HG03039 (cell line): ENCODE data around the gene SH2D3A.

Experiments
- ATAC-seq: cut with Tn5 transposase; IDR thresholded peaks from one replicate; pipeline ENCODE4 v1.9.1; 2021; ENCODE audit warnings: mild to moderate bottlenecking, moderate library complexity; ENCODE audit not compliant: unreplicated experiment

Gene SH2D3A

DNA sequence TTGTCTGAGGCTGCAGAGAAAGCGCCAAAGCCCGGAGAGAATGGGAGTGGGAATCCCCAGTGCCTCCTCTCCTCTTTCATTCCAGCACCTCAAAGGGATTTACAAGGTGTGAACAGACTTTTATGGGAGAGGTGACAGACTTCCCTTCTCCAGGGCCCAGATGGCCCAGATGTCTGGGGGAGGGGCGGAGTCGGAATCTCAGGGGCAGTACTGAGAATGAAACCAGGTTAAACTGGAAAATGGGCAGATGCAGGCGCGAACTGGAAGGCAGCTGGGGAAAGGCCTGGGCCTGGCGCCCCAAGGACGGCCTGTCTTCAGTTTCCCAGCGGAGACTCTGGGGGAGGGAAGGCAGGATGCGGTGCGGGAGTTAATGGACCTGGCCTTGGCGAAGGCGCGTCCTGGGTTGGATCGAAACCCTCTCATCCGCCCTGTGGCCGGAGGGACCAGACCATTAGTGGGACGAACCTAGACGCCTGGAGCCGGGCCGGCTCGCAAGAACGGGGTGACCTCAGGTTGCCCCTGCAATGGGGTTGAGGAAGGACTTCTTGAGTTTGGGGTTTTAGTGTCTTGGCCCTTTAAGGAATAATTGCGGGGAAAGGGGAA, 28.3 kb downstream of the SH2D3A start:
- no peak for ATAC-seq

DNA sequence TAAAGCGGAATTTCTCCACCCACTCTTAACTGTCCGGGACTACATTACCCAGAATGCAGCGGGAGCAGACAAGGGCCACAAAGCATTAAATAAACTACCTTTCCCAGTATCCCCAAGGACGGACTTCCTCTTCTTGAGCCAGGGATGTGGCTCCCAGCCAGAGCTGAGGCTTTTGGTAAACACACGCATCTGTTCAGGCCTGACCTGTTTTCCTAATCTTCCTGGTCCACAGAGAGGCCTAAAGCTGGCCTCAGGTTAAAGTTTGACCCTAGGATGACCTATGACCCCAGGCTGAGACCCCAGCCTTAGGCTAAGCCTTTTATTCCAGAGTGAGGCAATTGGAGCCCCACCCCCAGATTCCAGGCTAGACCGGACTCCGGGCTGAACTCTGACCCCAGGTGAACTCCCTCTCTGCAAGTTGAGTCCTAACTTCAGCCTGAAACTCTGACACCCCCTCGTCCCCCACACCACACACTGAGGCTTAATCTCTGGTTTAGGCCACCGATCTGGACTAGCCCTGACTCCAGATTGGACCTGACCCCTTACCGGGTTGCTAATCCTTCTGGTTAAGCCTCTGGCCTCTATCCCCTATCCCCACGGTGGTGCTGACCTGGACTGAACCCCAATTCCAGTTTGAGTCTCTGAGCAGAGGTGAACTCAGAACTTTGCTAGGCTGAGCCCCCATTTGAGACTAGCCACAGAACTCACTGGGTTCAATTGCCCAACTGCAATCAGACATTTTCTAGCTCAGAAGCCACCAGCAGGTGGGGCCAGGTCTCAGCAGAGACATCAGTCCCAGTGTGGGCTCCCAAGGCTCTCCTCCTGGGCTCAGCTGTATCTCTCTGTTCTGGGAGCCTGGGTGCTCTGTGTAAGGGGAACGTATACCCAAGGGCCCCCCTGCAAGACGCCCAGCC, 29.1 kb downstream of the SH2D3A start:
- ATAC-seq: no peak

DNA sequence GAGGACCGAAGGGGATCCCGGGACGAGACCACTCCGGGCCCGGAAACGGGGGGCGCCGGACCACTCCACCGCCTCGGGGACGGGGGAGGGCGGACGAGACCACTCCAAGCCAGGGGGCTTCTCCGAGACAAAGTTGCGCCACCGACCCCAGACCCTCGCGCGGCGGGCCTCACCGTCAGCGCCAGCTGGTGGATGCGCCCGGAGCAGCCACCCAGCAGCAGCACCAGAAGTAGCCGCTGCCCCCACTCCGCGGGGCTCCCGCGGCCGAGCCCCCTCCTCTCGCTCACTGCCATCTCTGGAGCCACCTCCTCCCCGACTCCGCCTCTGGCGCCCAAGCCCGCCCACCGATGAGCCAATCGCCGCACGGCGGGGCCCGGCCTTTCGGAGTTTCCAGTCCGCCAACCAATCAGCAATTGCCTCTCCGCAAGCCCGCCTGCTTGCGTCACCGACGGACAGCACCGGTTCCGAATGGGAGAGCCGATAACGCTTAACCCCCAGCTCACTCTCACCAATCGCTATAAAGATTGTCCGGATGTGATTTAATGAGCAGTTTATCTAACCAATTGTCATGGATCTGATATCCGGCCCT, 29.9 kb downstream of the SH2D3A start, which contains the start of gene GPR108:
TSS of gene GPR108 (minus strand) at position 297 of the 589 bp plus-strand sequence. CDS start at position 293, 4 bp downstream.
- peak; percentile 60 for ATAC-seq

DNA sequence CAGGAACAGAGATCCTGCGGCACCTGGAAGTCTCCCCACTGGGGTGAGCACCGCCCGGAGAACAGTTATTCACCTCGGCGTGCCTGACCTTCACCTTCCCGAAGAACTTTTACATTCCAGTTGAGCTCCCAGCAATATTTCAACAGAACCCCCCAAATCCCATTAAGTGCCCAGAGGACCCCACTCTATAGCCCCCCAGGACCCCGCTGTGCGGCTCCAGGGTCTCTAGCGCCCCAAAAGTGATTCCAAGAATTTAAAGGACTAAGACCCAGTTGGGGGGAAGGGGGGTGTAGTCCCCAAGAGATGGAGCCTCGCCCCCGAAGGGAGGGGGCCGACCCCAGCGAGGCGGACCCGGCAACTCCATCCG, 30.3 kb downstream of the SH2D3A start:
- ATAC-seq: no peak

DNA sequence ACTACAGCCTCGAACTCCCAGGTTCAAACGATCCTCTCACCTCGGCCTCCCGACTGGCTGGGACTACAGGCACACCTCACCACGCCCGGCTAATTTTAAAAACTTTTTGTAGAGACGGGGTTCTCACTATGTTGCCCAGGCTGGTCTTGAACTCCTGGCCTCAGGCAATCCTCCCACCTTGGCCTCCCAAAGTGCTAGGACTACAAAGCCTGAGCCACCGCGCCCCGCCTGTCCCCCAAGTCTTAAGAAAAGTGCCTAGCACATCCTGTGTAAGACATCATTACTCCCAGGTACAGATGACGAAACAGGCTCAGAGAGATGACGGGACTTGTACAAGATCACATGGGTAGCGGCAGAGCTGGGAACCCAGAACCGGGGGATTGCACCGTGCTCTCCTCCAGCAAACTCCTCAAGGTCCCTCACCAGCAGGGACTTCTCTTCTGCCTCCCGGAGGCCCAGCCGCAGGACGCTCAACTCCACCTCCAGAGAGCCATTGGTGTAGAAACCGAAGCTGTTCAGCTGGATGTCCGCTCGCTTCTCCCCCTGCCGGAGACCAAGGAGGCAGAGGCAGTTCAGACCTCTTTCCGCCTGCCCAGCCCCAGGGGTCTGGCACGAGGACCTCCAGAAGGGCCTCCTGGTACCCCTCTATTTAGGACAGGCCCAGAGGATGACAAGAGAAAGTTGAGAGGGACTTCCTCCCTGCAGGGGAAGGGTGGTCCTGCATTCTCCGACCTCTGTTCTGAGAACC, 30.9 kb downstream of the SH2D3A start:
- ATAC-seq: no peak

DNA sequence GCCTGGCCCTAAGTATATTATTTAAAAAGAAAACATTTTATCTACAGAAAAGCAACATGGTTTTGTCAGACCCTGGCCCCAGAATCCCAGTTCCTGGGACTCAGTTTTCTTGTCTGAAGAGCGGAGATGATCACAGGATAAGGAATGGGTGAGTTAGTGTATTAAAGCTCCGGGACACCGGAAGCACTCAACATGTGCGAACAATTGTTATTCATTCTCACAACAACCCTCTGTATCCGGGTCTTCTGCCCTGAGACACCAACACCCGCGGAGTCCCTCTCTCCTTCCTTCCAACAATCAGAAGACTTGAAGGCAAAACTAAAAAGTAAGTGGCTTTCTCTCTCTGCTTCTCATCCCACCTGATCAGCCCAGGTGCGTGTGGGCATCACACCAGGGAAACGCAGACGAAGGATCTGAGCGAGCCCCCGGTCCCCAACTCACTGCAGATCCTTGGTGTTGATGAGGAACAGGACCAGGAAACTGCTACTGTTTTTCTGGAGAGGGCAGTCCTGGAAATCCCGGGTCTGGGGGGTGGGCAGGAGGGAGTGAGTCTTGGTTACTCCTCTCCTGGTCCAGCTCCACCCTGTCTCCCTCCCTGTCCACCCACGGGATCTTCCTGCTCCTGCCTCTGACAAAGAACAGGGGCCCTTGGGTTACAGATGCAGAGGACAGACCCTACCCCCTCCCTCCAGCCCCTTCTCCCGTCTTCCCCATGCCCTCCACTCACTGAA, 31.9 kb downstream of the SH2D3A start:
- no peak for ATAC-seq

DNA sequence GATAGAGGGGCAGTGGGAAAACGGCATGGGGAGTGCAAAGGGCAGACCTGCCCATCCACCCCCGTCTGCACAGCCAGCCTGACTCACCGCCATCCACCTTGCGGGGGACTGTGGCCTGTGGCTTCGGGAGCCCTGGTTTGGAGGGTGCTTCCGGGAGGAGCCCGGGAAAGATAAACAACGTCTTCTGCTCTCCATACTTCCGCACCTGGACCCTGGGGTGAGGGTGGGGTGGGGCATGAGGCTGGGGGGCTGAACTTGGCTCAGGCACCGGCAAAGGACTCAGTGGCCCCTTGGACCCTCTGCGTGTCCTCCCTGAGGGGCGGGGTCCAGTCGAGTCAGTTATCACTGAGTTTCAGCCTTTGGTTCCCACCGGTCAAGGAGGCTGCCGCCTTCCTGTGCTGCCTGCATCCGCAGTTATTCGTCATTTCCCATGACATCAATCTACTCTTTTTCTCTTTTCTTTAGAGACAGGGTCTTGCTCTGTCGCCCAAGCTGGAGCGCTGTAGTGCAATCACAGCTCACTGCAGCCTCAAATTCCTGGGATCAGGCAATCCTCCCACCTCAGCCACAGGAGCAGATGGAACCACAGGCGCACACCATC, 33.0 kb downstream of the SH2D3A start:
- ATAC-seq: no peak

DNA sequence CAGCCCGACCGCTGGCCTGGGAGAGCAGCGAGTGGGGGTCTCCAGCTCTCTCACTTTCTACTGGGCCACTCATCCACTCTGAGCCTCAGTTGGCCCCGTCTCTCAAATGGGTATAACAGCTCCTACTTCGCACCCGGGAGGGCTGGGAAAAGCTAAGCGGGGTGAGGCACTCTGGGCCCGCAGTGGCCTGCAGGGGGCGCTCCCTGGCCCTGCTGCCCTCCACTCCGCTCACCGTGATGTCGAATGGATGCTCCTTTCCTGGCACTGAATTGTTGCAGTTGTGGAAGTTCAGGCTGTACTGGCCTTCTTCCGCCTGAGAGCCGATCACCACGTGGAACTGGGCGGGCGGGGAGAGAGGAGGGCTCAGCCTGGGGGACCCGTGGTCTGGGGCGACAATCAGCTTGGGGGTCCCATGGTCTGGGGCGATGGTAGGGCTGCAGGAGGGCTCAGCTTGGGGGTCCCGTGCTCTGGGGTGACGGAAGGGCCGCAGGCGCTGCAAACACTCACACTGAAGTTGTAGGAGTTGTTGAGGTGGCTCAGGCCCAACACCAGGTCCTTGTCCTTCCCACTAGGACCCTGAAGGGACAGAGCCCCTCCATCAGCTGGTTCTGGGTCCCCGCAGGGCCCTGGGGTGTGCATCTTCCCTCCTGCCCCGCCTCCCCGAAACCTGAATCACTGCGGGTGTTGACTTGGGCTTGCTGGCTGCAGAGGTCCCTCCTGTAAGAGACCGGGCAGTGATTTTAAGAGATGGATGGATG, 33.7 kb downstream of the SH2D3A start:
- ATAC-seq: no peak

DNA sequence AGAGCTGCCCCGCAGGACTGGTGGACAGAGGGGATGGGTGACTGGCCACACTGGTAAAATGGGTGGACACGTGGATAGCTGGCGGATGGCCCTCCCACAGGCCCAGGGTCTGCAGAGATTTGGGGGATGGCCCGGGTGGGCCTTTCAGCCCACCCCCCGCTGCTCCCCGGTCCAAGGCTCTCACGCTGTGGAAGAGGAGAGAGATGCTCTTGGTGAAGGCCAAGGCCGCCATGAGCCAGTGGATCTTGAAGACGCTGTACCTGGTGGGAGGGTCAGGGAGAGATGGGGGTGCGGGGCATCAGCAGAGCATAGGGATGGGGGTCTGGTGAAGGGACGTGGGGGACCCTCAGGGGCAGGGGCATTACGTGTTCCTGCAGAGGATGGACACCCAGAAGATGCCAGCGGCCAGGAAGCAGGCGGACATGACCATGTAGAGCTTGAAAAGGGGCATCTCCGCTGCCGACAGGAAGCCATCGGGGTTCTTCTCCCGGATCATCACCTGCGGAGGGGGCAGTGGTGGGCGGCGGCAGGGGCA, 34.4 kb downstream of the SH2D3A start:
- ATAC-seq: no peak

DNA sequence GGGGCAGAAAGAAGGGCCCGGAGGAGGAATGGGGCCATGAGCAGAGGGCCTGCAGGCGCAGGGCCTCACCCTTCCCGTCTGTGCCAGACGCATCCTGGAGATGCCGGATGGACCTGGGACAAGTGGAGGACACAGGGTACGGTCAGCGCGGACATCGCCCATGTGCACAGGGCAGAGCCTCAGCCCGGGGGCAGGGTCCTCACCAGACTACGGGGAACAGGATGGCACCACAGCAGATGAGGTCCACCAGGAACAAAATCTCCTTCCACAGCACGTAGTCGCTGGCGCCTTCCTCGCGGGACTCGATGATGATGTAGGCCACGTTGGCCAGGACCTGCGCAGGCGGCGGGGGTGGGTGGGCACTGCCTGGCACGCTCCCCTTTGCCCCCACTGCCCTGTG, 35.4 kb downstream of the SH2D3A start:
- no peak for ATAC-seq

DNA sequence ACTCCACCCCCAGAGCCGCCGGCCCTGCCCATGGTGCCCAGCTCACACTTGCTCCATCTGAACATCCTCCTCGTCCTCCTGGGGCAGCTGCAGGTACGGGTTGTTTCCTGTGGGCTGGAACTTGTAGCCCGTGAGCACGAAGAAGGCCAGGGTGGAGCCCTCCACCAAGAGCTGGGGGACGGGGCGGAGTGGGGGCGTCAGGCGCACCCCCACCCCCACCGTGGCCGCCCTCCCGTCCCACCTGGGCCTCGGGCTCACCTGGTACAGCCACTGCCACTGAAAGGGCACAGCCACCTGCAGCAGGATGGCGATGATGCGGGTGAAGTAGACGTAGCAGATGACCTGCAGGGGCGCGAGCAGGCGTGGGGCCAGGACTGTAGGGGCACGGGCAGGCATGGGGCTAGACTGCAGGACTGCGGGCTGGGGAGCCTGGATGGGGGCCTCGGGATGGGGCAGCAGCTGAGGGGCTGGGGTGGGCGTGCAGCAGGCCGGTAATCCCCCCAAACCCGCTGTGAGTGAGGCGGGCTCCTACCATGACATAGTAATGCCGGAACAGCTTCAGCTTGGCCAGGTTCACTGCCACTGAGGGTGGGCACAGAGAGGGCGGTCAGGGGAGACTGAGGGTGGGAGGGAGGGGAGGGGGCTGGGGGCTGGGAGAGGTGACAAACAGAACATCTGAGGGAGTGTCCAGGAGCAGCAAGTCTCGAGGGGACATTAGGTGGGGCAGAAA, 36.1 kb downstream of the SH2D3A start:
- ATAC-seq: no peak

DNA sequence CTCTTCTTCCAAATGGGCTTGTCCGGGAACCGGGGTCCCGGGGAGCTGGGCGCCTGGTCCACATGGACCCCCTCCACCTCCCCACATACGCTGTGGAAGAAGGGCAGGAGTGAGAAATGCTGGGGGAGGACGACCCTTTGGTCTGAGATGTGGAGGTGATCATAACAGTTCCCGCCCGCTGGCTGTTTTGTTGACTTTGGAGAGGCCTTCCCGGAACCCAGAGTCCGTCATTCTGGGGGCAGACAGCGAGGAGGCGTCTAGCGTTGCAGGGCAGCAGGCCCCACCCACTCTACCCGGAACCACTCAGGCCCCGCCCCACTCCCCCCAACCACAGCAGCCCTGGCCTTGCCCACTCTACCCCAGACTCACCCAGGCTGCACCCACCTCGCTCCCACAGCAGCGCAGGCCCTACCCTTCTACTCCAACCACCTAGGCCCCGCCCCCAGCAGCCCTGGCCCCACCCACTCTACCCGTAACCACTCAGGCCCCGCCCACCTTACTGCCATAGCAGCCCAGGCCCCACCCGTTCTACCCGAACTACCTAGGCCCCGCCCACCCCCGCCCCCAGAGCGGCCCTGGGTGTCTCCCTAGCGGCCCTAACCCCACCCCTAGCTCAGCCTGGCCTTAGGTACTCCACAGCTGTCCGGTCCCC, 37.0 kb downstream of the SH2D3A start:
- no peak for ATAC-seq

DNA sequence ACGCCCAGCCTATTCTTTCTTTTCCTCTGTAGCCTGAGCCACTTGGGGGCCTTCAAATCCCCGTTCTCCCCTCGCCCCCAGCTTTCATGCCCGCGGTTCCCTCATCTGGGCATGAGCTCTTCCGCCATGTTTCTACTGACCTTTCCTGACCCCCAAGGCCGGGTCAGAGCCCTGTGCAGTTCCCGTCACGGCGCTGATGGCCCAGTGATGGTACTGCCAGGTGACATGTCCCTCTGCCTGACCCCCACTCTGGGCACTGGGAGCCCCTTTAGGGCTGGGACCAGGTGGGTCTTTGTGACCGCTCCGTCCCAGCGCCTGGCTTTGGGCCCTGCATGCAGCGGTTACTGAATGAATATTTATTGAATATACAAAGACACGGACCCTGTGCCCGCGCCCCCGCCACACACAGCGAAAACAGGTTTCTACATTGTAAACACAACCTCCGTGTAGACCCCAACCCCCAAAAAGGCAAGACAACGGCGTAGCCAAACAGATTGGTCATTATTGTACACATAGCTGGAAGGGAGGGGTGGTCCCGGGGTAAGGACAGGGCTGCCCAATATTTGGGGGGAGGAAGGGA, 37.6 kb downstream of the SH2D3A start:
- ATAC-seq: no peak

DNA sequence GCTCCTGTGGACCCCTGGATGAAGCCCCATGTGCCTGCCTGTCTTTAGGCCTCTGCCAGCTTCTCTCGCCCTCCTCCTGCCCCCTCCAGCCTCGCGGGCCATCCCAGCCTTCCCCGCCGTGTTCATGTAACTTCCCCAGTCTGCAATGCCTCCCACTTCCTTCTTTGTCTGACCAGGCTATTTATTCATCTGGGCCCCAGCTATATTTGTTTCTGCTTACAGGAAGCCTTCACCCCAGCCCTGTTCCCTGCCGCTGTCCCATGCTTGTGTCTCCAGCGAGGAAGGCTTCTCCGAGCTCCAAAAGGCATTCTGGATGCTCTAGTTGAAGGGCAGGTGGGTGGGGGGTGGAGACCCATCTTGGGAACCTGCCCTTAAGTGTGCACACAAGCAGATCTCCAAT, 38.9 kb downstream of the SH2D3A start:
- no peak for ATAC-seq

DNA sequence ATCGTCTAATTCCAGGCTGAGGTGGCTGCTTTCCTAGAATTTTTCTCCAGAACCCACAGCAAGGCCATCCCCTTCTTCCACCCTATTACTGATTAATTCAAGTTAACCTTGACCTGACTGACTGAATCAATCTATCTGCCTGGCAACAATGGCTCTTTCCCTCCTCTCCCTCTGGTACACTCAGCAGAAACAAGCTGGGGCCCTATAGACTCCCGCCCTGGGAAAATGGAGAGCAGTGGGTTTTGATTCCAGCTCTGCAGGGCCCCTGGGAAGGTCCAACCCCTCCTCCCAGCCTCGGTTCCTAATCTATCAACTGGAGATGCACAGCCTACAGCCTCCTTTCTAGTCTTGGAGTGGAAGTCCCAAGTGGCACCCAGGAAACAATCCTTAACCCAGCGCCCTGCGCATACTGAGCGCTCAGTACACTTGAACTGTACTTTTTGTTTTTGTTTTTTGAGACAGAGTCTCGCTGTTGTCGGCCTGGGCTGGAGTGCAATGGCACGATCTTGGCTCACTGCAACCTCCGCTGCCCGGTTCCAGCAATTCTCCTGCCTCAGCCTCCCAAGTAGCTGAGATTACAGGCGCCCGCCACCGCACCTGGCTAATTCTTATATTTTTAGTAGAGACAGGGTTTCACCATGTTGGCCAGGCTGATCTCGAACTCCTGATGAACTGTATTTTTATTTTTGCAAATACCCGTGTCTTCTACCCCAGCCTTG, 41.6 kb downstream of the SH2D3A start:
- ATAC-seq: no peak

DNA sequence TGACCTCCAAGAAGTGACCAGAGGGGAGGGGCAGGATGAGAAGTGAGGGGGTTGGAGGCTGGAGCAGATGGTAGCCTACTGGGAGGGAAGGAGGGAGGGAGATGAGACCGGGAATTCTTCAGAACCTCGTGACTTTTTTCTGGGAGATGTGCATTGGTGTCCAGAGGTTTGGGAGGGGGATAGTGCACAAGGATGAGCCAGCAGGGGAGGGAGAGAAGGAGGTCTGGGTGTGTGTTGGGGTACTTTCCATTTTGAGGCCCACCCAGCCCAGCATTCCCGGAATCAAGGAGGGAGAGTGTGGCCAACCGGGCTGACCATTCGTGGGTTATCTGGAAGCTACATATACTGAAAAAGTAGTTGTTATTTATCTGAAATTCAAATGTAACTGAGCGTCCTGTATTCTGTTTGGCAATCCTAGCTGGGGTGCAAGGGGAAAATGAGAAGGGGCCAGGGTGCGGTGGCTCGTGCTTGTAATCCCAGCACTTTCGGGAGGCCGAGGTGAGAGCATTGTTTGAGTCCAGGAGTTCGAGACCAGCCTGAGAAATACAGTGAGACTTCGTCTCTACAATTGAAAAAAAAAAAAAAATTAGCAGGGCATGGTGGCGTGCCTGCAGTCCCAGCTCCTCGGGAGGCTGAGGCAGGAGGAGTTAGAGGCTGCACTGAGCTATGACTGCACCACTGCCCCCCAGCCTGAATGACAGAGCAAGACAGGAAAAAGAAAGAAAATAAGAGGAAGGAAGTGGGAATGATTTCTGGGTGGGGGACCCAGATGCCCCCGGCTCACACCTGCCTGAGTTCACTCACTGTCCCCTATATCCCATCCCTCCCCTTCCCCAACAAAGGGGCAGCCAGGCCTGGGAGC, 42.4 kb downstream of the SH2D3A start:
- no peak for ATAC-seq
